HepG2 (cell line): ENCODE measurements around the gene TBC1D10B. TPM values are rescaled to one million over a fixed set of nuclear protein-coding genes. Genes with fewer than 3 reads are reported as not detected.

Experiments
- ASH2L ChIP-seq: fragments of 300-600, 200-600 bp; sonication (generic); IDR thresholded peaks from 2 replicates; pipeline ENCODE4 v1.7.0; 2017; ENCODE audit warnings: low read depth, mild to moderate bottlenecking, moderate library complexity, mixed read lengths, low read length; ENCODE audit not compliant: insufficient read length
- ELF1 ChIP-seq: sonication (generic); formaldehyde crosslinking; IDR thresholded peaks from 2 replicates; pipeline ENCODE4 v1.4.0; 2020; ENCODE audit warnings: missing genetic modification reagents
- GPN1 ChIP-seq: sonication (generic); formaldehyde crosslinking; IDR thresholded peaks from 2 replicates; pipeline ENCODE4 v1.5.1; 2020; ENCODE audit warnings: missing genetic modification reagents, borderline replicate concordance
- HMG20A ChIP-seq: IDR thresholded peaks from 2 replicates; pipeline ENCODE4 v1.6.1; 2016; ENCODE audit warnings: borderline replicate concordance
- KAT7 ChIP-seq: IDR thresholded peaks from 2 replicates; pipeline ENCODE4 v1.6.1; 2018; ENCODE audit warnings: borderline replicate concordance, missing compliant biosample characterization
- KLF11 ChIP-seq: IDR thresholded peaks from 2 replicates; pipeline ENCODE4 v1.6.1; 2016; ENCODE audit warnings: missing compliant biosample characterization
- KLF16 ChIP-seq, 2 experiments: sonication (generic) in 1 of 2; formaldehyde crosslinking in 1 of 2; IDR thresholded peaks; 2 replicates each; pipeline versions ENCODE4 v1.6.1 to v1.8.0; 2016 to 2023; ENCODE audit warnings: missing genetic modification reagents in 2 of 2, missing compliant biosample characterization in 1 of 2
- MEIS2 ChIP-seq: sonication (generic); formaldehyde crosslinking; IDR thresholded peaks from 2 replicates; pipeline ENCODE4 v1.9.0; 2021; ENCODE audit warnings: mild to moderate bottlenecking, missing genetic modification reagents
- NCOR1 ChIP-seq: fragments of 200-600 bp; sonication (generic); IDR thresholded peaks from 2 replicates; pipeline ENCODE4 v1.7.0; 2017; ENCODE audit warnings: antibody characterized with exemption, low read length, borderline replicate concordance
- RBM22 ChIP-seq: fragments of 200-400 bp; formaldehyde crosslinking; optimal IDR thresholded peaks from 2 replicates; pipeline ENCODE3; 2017; ENCODE audit warnings: mild to moderate bottlenecking, low read length, moderate library complexity
- RCOR2 ChIP-seq: IDR thresholded peaks from 2 replicates; pipeline ENCODE4 v1.6.1; 2016; ENCODE audit warnings: missing biosample characterization, missing genetic modification reagents
- SATB2 ChIP-seq: sonication (generic); formaldehyde crosslinking; IDR thresholded peaks from 2 replicates; pipeline ENCODE4 v1.5.0; 2020; ENCODE audit warnings: missing genetic modification reagents
- SKI ChIP-seq: fragments of 450-650 bp; IDR thresholded peaks from one replicate; pipeline ENCODE4 v1.6.1; 2018; ENCODE audit warnings: mild to moderate bottlenecking; ENCODE audit not compliant: partially characterized antibody
- SMAD1 ChIP-seq: sonication (generic); formaldehyde crosslinking; IDR thresholded peaks from 2 replicates; pipeline ENCODE4 v1.4.0; 2020; ENCODE audit warnings: missing genetic modification reagents, low read depth, mild to moderate bottlenecking, borderline replicate concordance
- SMC3 ChIP-seq: IDR thresholded peaks from 2 replicates; pipeline ENCODE4 v1.6.1; 2011; ENCODE audit warnings: low read length, improper control_type of control experiment
- SP4 ChIP-seq: sonication (generic); formaldehyde crosslinking; IDR thresholded peaks from 2 replicates; pipeline ENCODE4 v1.8.1; 2023; ENCODE audit warnings: mild to moderate bottlenecking, missing genetic modification reagents
- SRY ChIP-seq: sonication (generic); formaldehyde crosslinking; IDR thresholded peaks from 2 replicates; pipeline ENCODE4 v1.8.0; 2022; ENCODE audit warnings: mild to moderate bottlenecking, missing genetic modification reagents
- SYNCRIP ChIP-seq: fragments of 200-400 bp; formaldehyde crosslinking; IDR thresholded peaks from 2 replicates; pipeline ENCODE4 v1.6.1; 2018; ENCODE audit warnings: mild to moderate bottlenecking, low read depth, low read length; ENCODE audit not compliant: insufficient read depth
- ZEB1 ChIP-seq: IDR thresholded peaks from 2 replicates; pipeline ENCODE4 v1.6.1; 2012; ENCODE audit warnings: mild to moderate bottlenecking, low read depth, inconsistent platforms; ENCODE audit not compliant: insufficient replicate concordance
- ZMYM4 ChIP-seq: sonication (generic); formaldehyde crosslinking; IDR thresholded peaks from 2 replicates; pipeline ENCODE4 v1.8.1; 2023; ENCODE audit warnings: mild to moderate bottlenecking, missing genetic modification reagents
- ZNF251 ChIP-seq: sonication (generic); formaldehyde crosslinking; IDR thresholded peaks from 2 replicates; pipeline ENCODE4 v1.9.0; 2021; ENCODE audit warnings: mild to moderate bottlenecking, missing genetic modification reagents
- ZNF256 ChIP-seq: sonication (generic); formaldehyde crosslinking; conservative IDR thresholded peaks from 2 replicates; pipeline ENCODE4 v1.4.0; 2020; ENCODE audit warnings: missing genetic modification reagents
- ZNF746 ChIP-seq: sonication (generic); formaldehyde crosslinking; IDR thresholded peaks from 2 replicates; pipeline ENCODE4 v1.8.0; 2022; ENCODE audit warnings: mild to moderate bottlenecking, missing genetic modification reagents
- ZNF878 ChIP-seq: sonication (generic); formaldehyde crosslinking; IDR thresholded peaks from 2 replicates; pipeline ENCODE4 v1.8.1; 2023; ENCODE audit warnings: mild to moderate bottlenecking, missing genetic modification reagents, moderate library complexity
- polyA plus RNA-seq, 8 experiments: library from polyadenylated mRNA; depleted of rRNA in 3 of 8; stranded (reverse) in 7 of 8; unstranded in 1 of 8; fragments of >200 nt; fragmentation: Illumina TruSeq in 4 of 8; extraction: Trizol in 4 of 8; gene quantifications; 2 replicates each; pipeline versions ENCODE4 v1.2.1 to v1.2.3, GENCODE V29; 2011 to 2016; ENCODE audit warnings: low read depth in 4 of 8, missing spikeins in 1 of 8, mixed read lengths in 1 of 8; ENCODE audit not compliant: insufficient read depth in 1 of 8
- total RNA-seq, 5 experiments: library from RNA; depleted of rRNA; stranded (reverse); fragments of >200 nt; fragmentation: Illumina TruSeq; extraction: Trizol; gene quantifications; 2 replicates each; pipeline ENCODE4 v1.2.3, GENCODE V29; 2016; ENCODE audit warnings: low read depth in 1 of 5
- TF ChIP-seq, protein P1 (sequence below): sonication (generic); formaldehyde crosslinking; IDR thresholded peaks from 2 replicates; pipeline ENCODE4 v1.8.0; 2022; ENCODE audit warnings: missing genetic modification reagents, mild to moderate bottlenecking, moderate library complexity, borderline replicate concordance
- TF ChIP-seq, protein P2 (sequence below): sonication (generic); formaldehyde crosslinking; IDR thresholded peaks from 2 replicates; pipeline ENCODE4 v1.8.1; 2023; ENCODE audit warnings: mild to moderate bottlenecking, inconsistent platforms, moderate library complexity, missing genetic modification reagents, borderline replicate concordance
- TF ChIP-seq, protein P3 (sequence below): sonication (generic); formaldehyde crosslinking; IDR thresholded peaks from 2 replicates; pipeline ENCODE4 v1.5.0; 2020; ENCODE audit warnings: mild to moderate bottlenecking, missing genetic modification reagents, moderate library complexity

TBC1D10B gene
- total and polyA plus RNA-seq, 2 of the 13 experiments (the other 11 are each of a cell fraction or from before 2014, with no cell fraction given): 15.7 to 24.8 TPM

DNA sequence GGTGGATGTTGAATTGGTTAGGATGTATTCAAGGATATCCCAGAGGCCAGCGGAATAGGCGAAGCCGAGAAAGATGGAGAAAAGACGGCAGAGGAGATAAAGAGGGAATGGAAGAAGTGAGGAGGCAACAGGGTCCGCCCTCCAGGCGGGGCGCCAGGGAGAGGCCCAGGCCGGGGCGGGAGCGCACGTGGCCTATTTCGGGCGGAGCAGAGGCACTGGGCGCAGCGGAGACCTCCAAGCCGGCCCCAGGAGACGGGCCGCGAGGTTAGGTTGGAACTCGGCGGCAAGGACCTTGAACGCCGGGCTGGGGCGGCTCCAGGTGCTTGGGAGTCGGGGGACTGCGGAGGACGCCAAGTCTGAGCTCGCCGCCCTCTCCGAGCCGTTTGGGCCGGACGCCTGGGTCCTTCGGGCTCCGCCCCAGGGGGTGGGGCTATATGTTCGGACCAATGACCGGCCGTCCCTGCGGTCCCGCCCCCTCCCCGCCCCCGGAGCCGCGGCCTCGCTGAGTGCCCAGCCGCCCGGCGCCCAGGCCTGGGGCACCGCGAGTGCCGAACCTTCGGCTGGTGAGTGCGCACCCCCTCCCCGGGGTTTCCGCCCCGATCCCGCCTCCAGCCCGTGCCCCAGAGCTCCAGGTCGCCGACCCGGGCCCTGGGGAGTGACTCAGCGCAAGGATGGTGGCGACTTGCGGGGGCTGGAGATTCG is 37.0 kb upstream of the TBC1D10B start, which contains the start of gene ZNF771 (continued):
- TF ChIP-seq SRY (peak; percentile 56), ZNF878 (no peak; the same call in 1 of the 2 replicates), GPN1 (0 out of 2 replicates have a peak, but pooled peaks have one; percentile 64), ASH2L (peak; percentile 87), SKI (peak; percentile 43), KAT7 (CRISPR knock-in tag) (peak; percentile 88), RBM22 (no peak), SYNCRIP (no peak), KLF11 (CRISPR knock-in tag) (peak; percentile 97; the same call in 1 of the 2 replicates), ZNF256 (CRISPR knock-in tag) (no peak; the same call in 1 of the 2 replicates), SMAD1 (CRISPR knock-in tag) (peak; percentile 72; the same call in 1 of the 2 replicates), RCOR2 (CRISPR knock-in tag) (no peak; the same call in 1 of the 2 replicates), HMG20A (CRISPR knock-in tag) (no peak; the same call in 1 of the 2 replicates), NCOR1 (peak; percentile 44; the same call in 1 of the 2 replicates), ELF1 (CRISPR knock-in tag) (peak; percentile 25; the same call in 1 of the 2 replicates), MEIS2 (CRISPR knock-in tag) (no peak), KLF16 (CRISPR knock-in tag; IDR thresholded peaks at IDR 0.05) (peak in 1 of 2 experiments; percentile 95; a peak in 2 of 4 replicates), ZNF251 (CRISPR knock-in tag) (no peak), SP4 (peak; percentile 99), ZEB1 (no peak), SMC3 (no peak), ZMYM4 (peak; percentile 87), SATB2 (CRISPR knock-in tag) (no peak), ZNF746 (CRISPR knock-in tag) (peak; percentile 68; the same call in 1 of the 2 replicates)
- TF ChIP-seq, protein P1, sequence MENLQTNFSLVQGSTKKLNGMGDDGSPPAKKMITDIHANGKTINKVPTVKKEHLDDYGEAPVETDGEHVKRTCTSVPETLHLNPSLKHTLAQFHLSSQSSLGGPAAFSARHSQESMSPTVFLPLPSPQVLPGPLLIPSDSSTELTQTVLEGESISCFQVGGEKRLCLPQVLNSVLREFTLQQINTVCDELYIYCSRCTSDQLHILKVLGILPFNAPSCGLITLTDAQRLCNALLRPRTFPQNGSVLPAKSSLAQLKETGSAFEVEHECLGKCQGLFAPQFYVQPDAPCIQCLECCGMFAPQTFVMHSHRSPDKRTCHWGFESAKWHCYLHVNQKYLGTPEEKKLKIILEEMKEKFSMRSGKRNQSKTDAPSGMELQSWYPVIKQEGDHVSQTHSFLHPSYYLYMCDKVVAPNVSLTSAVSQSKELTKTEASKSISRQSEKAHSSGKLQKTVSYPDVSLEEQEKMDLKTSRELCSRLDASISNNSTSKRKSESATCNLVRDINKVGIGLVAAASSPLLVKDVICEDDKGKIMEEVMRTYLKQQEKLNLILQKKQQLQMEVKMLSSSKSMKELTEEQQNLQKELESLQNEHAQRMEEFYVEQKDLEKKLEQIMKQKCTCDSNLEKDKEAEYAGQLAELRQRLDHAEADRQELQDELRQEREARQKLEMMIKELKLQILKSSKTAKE (CRISPR knock-in tag): no peak
- TF ChIP-seq, protein P2, sequence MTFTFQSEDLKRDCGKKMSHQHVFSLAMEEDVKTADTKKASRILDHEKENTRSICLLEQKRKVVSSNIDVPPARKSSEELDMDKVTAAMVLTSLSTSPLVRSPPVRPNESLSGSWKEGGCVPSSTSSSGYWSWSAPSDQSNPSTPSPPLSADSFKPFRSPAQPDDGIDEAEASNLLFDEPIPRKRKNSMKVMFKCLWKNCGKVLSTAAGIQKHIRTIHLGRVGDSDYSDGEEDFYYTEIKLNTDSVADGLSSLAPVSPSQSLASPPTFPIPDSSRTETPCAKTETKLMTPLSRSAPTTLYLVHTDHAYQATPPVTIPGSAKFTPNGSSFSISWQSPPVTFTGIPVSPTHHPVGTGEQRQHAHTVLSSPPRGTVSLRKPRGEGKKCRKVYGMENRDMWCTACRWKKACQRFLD (CRISPR knock-in tag): peak; percentile 94; the same call in 1 of the 2 replicates
- TF ChIP-seq, protein P3, sequence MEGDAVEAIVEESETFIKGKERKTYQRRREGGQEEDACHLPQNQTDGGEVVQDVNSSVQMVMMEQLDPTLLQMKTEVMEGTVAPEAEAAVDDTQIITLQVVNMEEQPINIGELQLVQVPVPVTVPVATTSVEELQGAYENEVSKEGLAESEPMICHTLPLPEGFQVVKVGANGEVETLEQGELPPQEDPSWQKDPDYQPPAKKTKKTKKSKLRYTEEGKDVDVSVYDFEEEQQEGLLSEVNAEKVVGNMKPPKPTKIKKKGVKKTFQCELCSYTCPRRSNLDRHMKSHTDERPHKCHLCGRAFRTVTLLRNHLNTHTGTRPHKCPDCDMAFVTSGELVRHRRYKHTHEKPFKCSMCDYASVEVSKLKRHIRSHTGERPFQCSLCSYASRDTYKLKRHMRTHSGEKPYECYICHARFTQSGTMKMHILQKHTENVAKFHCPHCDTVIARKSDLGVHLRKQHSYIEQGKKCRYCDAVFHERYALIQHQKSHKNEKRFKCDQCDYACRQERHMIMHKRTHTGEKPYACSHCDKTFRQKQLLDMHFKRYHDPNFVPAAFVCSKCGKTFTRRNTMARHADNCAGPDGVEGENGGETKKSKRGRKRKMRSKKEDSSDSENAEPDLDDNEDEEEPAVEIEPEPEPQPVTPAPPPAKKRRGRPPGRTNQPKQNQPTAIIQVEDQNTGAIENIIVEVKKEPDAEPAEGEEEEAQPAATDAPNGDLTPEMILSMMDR (CRISPR knock-in tag): peak; percentile 54
